Regular cardiac myocyte (primary cell): Measurements from ENCODE around the gene ASMTL. TPM values are rescaled to one million over a fixed set of nuclear protein-coding genes. Genes with fewer than 3 reads are reported as not detected.

ENCODE experiments used
- total RNA-seq: library from RNA; depleted of rRNA; stranded (reverse); fragments of >200 nt; gene quantifications from 2 replicates; pipeline ENCODE4 v1.2.3, GENCODE V29; 2014

The ASMTL gene, protein sequence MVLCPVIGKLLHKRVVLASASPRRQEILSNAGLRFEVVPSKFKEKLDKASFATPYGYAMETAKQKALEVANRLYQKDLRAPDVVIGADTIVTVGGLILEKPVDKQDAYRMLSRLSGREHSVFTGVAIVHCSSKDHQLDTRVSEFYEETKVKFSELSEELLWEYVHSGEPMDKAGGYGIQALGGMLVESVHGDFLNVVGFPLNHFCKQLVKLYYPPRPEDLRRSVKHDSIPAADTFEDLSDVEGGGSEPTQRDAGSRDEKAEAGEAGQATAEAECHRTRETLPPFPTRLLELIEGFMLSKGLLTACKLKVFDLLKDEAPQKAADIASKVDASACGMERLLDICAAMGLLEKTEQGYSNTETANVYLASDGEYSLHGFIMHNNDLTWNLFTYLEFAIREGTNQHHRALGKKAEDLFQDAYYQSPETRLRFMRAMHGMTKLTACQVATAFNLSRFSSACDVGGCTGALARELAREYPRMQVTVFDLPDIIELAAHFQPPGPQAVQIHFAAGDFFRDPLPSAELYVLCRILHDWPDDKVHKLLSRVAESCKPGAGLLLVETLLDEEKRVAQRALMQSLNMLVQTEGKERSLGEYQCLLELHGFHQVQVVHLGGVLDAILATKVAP
- total RNA-seq: 6.8 and 26.5 TPM in 2 replicates

GRCh38 chrX:1452516-1453394 is at the start of gene ASMTL:
ASMTL (minus strand) TSS chrX:1452909; CDS start chrX:1452840, 69 bp downstream.

DNA sequence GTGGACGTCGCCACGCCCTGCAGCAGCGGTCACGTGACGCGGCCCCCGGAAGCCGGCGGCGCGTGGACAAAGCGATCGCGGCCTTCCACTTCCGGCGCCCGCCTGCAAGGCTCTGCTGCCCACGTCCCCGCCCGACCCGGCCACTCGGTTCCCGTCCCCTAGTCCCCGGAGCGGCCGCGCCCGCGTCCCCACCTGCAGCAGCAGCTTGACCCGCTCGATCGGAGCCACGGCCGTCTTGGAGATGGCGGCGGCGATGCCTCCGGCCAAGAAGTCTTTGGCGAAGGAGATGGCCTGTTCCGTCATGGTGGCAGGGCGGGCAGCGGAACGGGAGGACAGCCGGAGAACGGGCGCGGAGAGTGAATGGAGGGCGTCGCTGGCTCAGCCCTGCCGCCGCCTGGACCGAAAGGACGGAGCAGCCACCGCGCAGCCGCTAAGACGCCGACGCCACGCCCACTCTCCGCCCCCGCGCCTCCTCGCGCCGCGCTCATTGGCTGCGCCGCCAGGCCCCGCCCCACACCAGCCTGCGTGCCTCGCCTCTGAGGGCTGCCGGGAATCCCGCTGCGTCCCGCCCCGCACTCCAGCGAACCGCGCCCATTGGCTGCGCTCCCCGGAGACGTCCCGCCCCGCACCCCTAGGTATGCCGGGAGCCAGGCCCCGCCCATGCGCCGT is 60.9 kb downstream of the ASMTL start, which contains the start of gene SLC25A6:
Gene SLC25A6, minus strand, starts transcription at position 407 of the 669 bp plus-strand sequence. Its CDS starts 104 bp downstream, at position 303.

Other genes starting within 250 kb of the ASMTL start
- gene CRLF2, start 240.3 kb downstream of the ASMTL start, total RNA-seq: not detected in 2 replicates
- gene CSF2RA, start 184.1 kb downstream of the ASMTL start, total RNA-seq: not detected in 2 replicates
- 0.19 TPM in 1 of 2 replicates, not detected in the other for gene IL3RA, start 116.1 kb downstream of the ASMTL start, total RNA-seq
- gene SLC25A6, start 60.8 kb downstream of the ASMTL start, total RNA-seq: 111 and 188 TPM in 2 replicates
- gene P2RY8, start 84.3 kb upstream of the ASMTL start, total RNA-seq: not detected in 2 replicates
- 27.1 and 30.7 TPM in 2 replicates for gene AKAP17A, start 138.7 kb upstream of the ASMTL start, total RNA-seq
- gene ASMT, start 162.2 kb upstream of the ASMTL start, total RNA-seq: not detected in 2 replicates